Measurements from ENCODE around the gene KY. TPM values are rescaled to one million over a fixed set of nuclear protein-coding genes. Genes with fewer than 3 reads are reported as not detected.

KY gene
- total RNA-seq, 2 experiments from 2014 or later, result not detected

DNA sequence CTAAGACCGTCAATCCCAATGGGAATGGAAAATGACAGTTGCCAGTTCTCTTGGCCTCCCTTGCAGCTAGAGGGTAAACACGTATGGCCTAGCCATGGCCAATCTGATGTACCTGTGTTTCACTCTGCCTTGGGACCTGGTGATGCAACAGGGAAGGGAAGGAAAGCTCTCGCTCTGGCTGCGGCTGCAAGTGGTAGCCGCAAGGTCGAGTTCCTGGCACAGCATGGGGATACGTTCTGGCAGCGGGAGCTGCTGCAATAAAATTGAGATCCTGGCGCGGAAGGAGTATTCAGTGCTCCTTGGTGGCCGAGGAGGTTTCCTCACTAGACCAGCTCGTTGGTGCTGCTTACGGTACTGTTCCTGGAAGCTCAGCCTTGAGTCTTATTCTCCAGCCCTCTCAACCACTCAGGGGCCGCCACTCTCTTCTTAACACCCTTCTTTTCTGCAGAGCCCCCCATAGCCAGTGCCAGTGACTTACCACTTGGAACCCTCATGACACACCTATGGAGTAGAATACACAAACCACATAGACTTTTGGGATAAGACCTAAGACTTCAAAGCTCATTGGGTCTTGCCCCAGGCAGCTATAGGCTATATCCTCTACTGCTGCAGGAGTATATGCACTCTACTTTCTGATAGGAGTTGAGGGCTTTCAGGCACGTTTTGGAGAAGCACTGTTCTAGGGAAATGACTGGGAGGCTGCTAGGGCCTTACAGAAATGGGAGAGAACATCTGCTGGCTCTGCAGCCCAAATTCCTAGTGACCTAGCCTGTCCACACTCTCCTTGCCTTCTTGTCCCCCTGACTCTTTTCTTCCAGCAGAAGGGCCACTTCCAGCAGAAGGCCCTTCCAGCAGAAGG, 2.7 kb downstream of the KY start:
- BruUV-seq (replicated peaks), result no TSS peak
- Histone ChIP-seq H4K20me1 (ENCODE audit: insufficient read depth, low read length) (no peaks in the 10 kb centered on the region), H3K36me3 (ENCODE audit: insufficient read depth, low read length) (no peaks in the 10 kb centered on the region), H2AFZ (ENCODE audit: low read length) (no peak overlapping the region), H3K4me1 (ENCODE audit: insufficient read depth, low read length, poor library complexity, severe bottlenecking) (no peaks in the 10 kb centered on the region), H3K9me3 (ENCODE audit: low read length) (no peaks in the 10 kb centered on the region), H3K79me2 (ENCODE audit: insufficient read depth, low read depth, low read length) (no peaks in the 10 kb centered on the region), H3K4me3 (ENCODE audit: low read depth, low read length, poor library complexity, severe bottlenecking) (no peak overlapping the region), H3K9me2 (ENCODE audit: insufficient read depth, low read length) (no peaks in the 10 kb centered on the region), H3K4me2 (ENCODE audit: low read length) (no peak overlapping the region), H3K27ac (ENCODE audit: low read depth, low read length, poor library complexity, severe bottlenecking) (no peak overlapping the region)
- CTCF ChIA-PET (ENCODE audit: unreplicated experiment), result no interaction called here
- POLR2A ChIA-PET, result no interaction called here
- intact Hi-C loops (cut with micrococcal nuclease; ENCODE audit: unreplicated experiment), result no loop called here
- TF ChIP-seq CTCF (conservative IDR thresholded peaks at IDR 0.05; ENCODE audit: low read length) (no peak), EZH2phosphoT487 (IDR thresholded peaks at IDR 0.05; ENCODE audit: borderline replicate concordance, low read depth, low read length) (no peak)
- no peak for DNase-seq (ENCODE audit: low spot score)

DNA sequence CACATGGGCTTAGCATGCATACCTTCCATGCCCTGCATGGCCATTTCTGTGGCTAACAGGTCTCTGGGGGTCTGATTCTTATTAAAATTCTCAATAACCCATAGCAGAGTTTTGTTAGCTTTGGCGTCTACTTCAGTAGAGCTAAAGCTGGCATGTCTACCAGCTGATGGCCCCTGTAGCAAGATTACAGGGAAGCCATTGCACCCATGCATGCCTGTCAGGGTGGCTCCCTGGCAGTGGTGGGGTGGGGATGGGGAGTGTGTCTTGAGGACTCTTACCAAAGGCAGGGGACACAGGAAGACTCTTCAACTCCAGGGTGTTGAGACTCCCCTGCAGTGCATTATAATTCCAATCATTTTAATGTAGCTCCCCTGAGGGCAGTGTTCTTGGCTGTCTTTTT, 4.7 kb downstream of the KY start:
- H3K4me1 ChIP-seq (ENCODE audit: insufficient read depth, low read length, poor library complexity, severe bottlenecking), result no peaks in the 10 kb centered on the region
- H3K9me2 ChIP-seq (ENCODE audit: insufficient read depth, low read length), result no peaks in the 10 kb centered on the region
- ChIA-PET POLR2A (no interaction called here), CTCF (ENCODE audit: unreplicated experiment) (no interaction called here)
- H3K9me3 ChIP-seq (ENCODE audit: low read length), result no peaks in the 10 kb centered on the region
- H3K4me3 ChIP-seq (ENCODE audit: low read depth, low read length, poor library complexity, severe bottlenecking), result no peak overlapping the region
- no peak overlapping the region for H3K27ac ChIP-seq (ENCODE audit: low read depth, low read length, poor library complexity, severe bottlenecking)
- BruUV-seq (replicated peaks), result no TSS peak
- H3K79me2 ChIP-seq (ENCODE audit: insufficient read depth, low read depth, low read length), result no peaks in the 10 kb centered on the region
- H3K4me2 ChIP-seq (ENCODE audit: low read length), result no peak overlapping the region
- H2AFZ ChIP-seq (ENCODE audit: low read length), result no peak overlapping the region
- no peaks in the 10 kb centered on the region for H4K20me1 ChIP-seq (ENCODE audit: insufficient read depth, low read length)
- TF ChIP-seq CTCF (conservative IDR thresholded peaks at IDR 0.05; ENCODE audit: low read length) (no peak), EZH2phosphoT487 (IDR thresholded peaks at IDR 0.05; ENCODE audit: borderline replicate concordance, low read depth, low read length) (no peak)
- DNase-seq (ENCODE audit: low spot score), result no peak
- intact Hi-C loops (cut with micrococcal nuclease; ENCODE audit: unreplicated experiment), result no loop called here
- H3K36me3 ChIP-seq (ENCODE audit: insufficient read depth, low read length), result no peaks in the 10 kb centered on the region

DNA sequence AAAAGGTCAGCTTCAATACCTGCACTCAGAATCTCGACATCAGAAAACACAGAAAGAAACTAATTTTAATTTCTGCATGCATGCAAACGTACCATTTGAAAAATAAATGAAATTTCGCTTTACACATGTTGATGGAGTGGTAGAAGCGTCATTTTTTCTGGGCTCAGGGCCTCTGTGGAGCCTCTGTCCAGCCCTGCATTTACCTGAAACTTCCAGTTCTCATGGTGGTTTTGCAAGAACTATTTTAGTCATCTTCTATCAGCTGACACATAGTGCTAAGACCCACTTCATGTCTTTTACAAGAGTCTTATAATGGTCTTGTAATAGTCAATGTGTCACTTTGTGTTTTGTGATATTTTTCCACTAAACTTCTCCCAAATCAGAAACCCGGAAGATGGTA, 5.3 kb downstream of the KY start:
- POLR2A ChIA-PET, result no interaction called here
- DNase-seq (ENCODE audit: low spot score), result no peak
- no peaks in the 10 kb centered on the region for H3K4me1 ChIP-seq (ENCODE audit: insufficient read depth, low read length, poor library complexity, severe bottlenecking)
- no TSS peak for BruUV-seq (replicated peaks)
- CTCF ChIA-PET (ENCODE audit: unreplicated experiment), result no interaction called here
- no peak overlapping the region for H2AFZ ChIP-seq (ENCODE audit: low read length)
- no peaks in the 10 kb centered on the region for H3K36me3 ChIP-seq (ENCODE audit: insufficient read depth, low read length)
- H3K79me2 ChIP-seq (ENCODE audit: insufficient read depth, low read depth, low read length), result no peaks in the 10 kb centered on the region
- no peak overlapping the region for H3K4me3 ChIP-seq (ENCODE audit: low read depth, low read length, poor library complexity, severe bottlenecking)
- intact Hi-C loops (cut with micrococcal nuclease; ENCODE audit: unreplicated experiment), result no loop called here
- no peaks in the 10 kb centered on the region for H4K20me1 ChIP-seq (ENCODE audit: insufficient read depth, low read length)
- no peaks in the 10 kb centered on the region for H3K9me2 ChIP-seq (ENCODE audit: insufficient read depth, low read length)
- H3K4me2 ChIP-seq (ENCODE audit: low read length), result no peak overlapping the region
- TF ChIP-seq CTCF (conservative IDR thresholded peaks at IDR 0.05; ENCODE audit: low read length), result no peak
- no peak for TF ChIP-seq EZH2phosphoT487 (IDR thresholded peaks at IDR 0.05; ENCODE audit: borderline replicate concordance, low read depth, low read length)
- H3K9me3 ChIP-seq (ENCODE audit: low read length), result no peaks in the 10 kb centered on the region
- no peak overlapping the region for H3K27ac ChIP-seq (ENCODE audit: low read depth, low read length, poor library complexity, severe bottlenecking)

All from OCI-LY7 (cell line).